GM12892 (cell line): ENCODE results near the gene LRMDA.

Experiments used
- POLR2A ChIP-seq: IDR thresholded peaks from 2 replicates; pipeline ENCODE4 v1.6.1; 2011; ENCODE audit warnings: low read depth, low read length, control low read depth
- TAF1 ChIP-seq: IDR thresholded peaks from 2 replicates; pipeline ENCODE4 v1.6.1; 2011; ENCODE audit warnings: low read depth, mild to moderate bottlenecking, control low read depth, low read length, borderline replicate concordance

DNA sequence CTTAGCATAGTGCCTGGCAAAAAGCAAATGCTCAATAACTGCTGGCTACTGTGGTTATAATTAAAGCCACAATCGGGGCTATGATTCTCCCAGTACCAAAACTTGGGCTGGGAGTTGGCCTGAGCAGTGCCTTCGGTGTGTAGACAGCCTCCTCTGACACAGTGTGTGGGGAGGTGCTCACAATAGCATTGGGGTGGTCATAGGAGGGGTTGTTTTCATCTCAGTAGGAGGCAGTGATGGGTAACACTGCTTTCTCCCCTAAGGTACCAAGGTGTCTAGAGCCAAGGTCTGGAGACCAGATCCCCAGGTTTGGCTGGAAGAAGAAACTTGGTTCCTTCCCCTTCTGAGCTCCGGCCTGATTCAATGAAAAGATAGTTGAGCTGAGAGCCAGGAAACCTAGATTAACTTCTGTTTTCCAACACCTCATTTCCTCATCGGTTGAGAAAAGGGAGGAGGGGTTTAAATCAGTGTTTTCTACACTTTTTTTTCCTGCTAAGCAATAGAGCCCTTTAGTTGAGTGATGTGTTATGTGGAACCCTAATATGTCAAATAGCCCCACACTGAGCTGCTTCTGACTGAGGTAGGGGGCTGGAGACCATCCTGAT lies 68.2 kb downstream of the LRMDA start:
- TF ChIP-seq TAF1 (no peak), POLR2A (no peak)
